ENCODE data around the gene ATRNL1. TPM values are rescaled to one million over a fixed set of nuclear protein-coding genes. Genes with fewer than 3 reads are reported as not detected.

ATRNL1 gene
- total and polyA plus RNA-seq, 7 experiments from 2014 or later, result 0.46 to 1.0 TPM; not detected in 5

DNA sequence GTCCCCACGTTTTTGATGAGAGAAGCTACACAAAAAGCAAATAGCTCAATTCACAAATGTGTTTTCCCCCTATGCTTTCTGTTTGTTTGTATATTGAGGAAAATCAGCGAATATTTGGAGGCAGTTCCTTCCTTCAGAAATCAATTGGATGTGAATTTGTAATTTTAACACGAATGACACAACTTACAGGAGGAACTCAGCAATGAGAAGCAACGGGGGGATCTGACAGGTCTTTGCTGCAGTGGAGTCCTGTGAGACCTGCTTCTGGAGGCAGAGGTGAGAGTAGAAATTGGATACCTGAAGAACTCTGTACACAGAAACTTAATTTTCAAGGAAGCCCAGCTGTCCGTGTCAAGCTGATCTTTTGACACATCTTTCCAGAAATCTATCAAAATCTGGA is 809.4 kb downstream of the ATRNL1 start:
- DNase-seq, result no peak
- intact Hi-C loops (cut with micrococcal nuclease), result no loop called here
- Histone ChIP-seq H3K27ac (ENCODE audit: low read depth, low read length) (no peak overlapping the region), H3K4me3 (ENCODE audit: low read length) (no peak overlapping the region), H3K9me3 (ENCODE audit: control insufficient read depth in 2 of 3, low read length in 3 of 3) (no peaks in the 10 kb centered on the region), H3K36me3 (ENCODE audit: control insufficient read depth in 2 of 3, insufficient read depth in 3 of 3, low read length in 3 of 3) (no peaks in the 10 kb centered on the region), H3K4me1 (ENCODE audit: control insufficient read depth in 2 of 2, insufficient read depth in 2 of 2, low read length in 2 of 2) (no peaks in the 10 kb centered on the region), H3K27me3 (ENCODE audit: control insufficient read depth in 2 of 2, insufficient read depth in 2 of 2, low read length in 2 of 2) (no peaks in the 10 kb centered on the region)
- POLR2A ChIA-PET, result no interaction called here
- Mint-ChIP-seq H3K9me3 (peaks cover 0 to 2% (median 0%) of the 10 kb centered on the region in 11 donors), H3K27ac (no peak overlapping the region), H3K36me3 (no peaks in the 10 kb centered on the region), H3K27me3 (no peaks in the 10 kb centered on the region), H3K4me3 (no peak overlapping the region), H3K4me1 (no peaks in the 10 kb centered on the region)
- CTCF ChIA-PET, result no interaction called here
- no peak for ATAC-seq

DNA sequence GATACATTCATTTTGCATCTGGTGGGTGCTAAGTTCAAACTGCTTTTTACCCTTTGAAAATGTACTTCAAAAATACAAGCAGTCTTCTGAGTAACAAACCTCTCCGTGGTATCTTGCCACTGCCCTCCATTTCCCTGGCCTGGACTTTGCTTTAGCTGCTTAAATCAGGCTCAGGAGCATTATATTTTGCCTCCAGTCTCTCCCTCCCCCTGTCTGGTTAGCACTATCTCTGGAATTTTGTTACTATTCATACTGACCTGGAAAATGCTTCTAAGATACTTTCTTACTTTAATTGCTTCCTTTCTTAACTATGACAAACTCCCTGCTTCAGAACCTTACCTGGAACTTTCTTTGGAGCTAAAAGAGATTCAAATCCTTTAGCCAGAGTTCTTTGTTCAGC is 810.0 kb downstream of the ATRNL1 start:
- CTCF ChIA-PET, result no interaction called here

DNA sequence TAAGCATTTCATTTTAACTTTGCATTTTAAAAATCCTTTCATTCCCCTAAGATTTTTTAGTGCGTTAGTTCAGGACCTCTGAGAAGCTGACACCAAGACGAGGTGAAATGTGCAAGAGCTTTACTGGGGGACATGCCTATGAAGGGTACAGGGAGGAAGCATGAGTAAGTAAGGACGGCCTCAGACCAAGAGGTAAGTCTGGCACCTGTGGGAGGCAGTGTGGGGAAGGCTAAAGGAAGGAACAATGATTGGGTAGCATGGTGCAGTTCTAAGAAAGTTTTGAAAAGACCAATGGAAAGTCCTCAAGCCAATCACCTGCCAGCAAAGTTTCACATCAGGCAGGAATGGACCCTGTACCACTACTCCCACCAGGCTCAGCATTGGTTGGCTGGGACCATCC is 810.7 kb downstream of the ATRNL1 start:
- Mint-ChIP-seq H3K27ac (no peak overlapping the region), H3K4me3 (no peak overlapping the region), H3K4me1 (no peaks in the 10 kb centered on the region), H3K9me3 (peaks cover 0 to 2% (median 0%) of the 10 kb centered on the region in 11 donors), H3K36me3 (no peaks in the 10 kb centered on the region), H3K27me3 (no peaks in the 10 kb centered on the region)
- H3K4me3 ChIP-seq (ENCODE audit: low read length), result no peak overlapping the region
- H3K27ac ChIP-seq (ENCODE audit: low read depth, low read length), result no peak overlapping the region
- H3K4me1 ChIP-seq (ENCODE audit: control insufficient read depth in 2 of 2, insufficient read depth in 2 of 2, low read length in 2 of 2), result no peaks in the 10 kb centered on the region
- H3K27me3 ChIP-seq (ENCODE audit: control insufficient read depth in 2 of 2, insufficient read depth in 2 of 2, low read length in 2 of 2), result no peaks in the 10 kb centered on the region
- CTCF ChIA-PET, result no interaction called here
- H3K36me3 ChIP-seq (ENCODE audit: control insufficient read depth in 2 of 3, insufficient read depth in 3 of 3, low read length in 3 of 3), result no peaks in the 10 kb centered on the region
- no peaks in the 10 kb centered on the region for H3K9me3 ChIP-seq (ENCODE audit: control insufficient read depth in 2 of 3, low read length in 3 of 3)
- POLR2A ChIA-PET, result no interaction called here
- no peak for ATAC-seq
- intact Hi-C loops (cut with micrococcal nuclease), result no loop called here
- DNase-seq, result no peak

More for the DNA sequence above, 810.0 kb downstream of the ATRNL1 start:
- H3K27ac Mint-ChIP-seq, result no peak overlapping the region
- H3K4me1 ChIP-seq (ENCODE audit: control insufficient read depth in 2 of 2, insufficient read depth in 2 of 2, low read length in 2 of 2), result no peaks in the 10 kb centered on the region
- intact Hi-C loops (cut with micrococcal nuclease), result no loop called here
- DNase-seq (no peak), ATAC-seq (no peak)
- H3K36me3 Mint-ChIP-seq, result no peaks in the 10 kb centered on the region
- H3K4me3 ChIP-seq (ENCODE audit: low read length), result no peak overlapping the region
- H3K9me3 Mint-ChIP-seq, result peaks cover 0 to 2% (median 0%) of the 10 kb centered on the region in 11 donors
- POLR2A ChIA-PET, result no interaction called here
- H3K27me3 ChIP-seq (ENCODE audit: control insufficient read depth in 2 of 2, insufficient read depth in 2 of 2, low read length in 2 of 2), result no peaks in the 10 kb centered on the region
- H3K36me3 ChIP-seq (ENCODE audit: control insufficient read depth in 2 of 3, insufficient read depth in 3 of 3, low read length in 3 of 3), result no peaks in the 10 kb centered on the region
- H3K27me3 Mint-ChIP-seq, result no peaks in the 10 kb centered on the region
- H3K27ac ChIP-seq (ENCODE audit: low read depth, low read length), result no peak overlapping the region
- H3K4me1 Mint-ChIP-seq, result no peaks in the 10 kb centered on the region
- no peak overlapping the region for H3K4me3 Mint-ChIP-seq
- no peaks in the 10 kb centered on the region for H3K9me3 ChIP-seq (ENCODE audit: control insufficient read depth in 2 of 3, low read length in 3 of 3)

DNA sequence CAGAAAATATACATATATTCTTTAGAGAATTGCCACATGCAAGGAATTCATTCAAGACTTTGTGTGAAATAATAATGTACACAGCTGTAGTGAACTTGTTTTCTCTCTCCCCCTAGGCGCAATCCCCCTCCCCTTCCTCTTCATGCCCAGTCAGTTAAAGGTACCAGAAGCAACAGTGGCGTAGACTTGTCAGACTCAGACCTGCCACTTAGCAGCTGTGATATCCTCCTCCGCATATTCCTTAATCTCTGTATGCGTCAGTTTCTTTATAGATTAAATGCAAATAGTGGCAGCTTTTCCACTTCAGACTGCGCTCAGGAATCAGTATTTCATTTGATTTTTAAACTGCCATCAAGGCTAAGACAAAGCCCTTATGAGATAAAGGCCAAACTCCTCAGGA is 815.9 kb downstream of the ATRNL1 start:
- no peak overlapping the region for H3K27ac Mint-ChIP-seq
- CTCF ChIA-PET, result no interaction called here

DNA sequence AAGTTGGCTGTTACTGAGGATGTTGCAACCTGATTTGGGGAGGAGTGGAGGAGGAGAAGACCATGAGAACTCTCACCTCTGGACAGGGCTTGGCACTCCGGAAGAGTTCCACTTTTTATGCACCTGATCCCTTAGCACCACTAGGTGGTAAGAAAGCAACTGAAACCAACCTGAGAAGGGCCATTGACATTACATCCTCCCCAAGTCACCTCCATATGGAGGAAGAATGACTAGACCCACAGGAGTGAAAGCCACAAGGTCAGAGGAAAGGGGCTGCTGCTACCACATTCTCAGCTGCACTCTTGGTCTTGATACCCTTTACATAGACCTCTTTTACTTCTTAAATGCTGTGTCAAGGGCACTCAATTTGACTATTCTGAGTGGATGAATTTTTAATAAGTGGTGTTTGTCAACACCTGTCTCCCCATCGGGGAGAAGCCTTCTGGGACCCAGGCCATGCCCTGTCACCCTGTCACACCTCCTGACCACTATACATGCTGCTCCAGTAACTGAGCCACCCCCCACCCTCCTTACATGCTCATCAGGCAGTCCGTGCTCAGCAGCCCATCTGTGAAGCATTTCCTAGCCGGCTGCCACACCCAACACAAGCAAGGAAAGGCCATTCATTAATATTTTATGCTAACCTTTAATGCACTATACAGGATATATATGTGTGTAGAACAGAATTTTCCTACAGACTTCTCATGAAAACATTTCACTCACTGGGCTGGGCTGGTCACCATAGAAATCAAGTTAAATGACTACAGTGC is 817.0 kb downstream of the ATRNL1 start:
- peaks cover 0 to 5% (median 2%) of the 10 kb centered on the region in 11 donors for H3K9me3 Mint-ChIP-seq
- H3K27ac Mint-ChIP-seq, result no peak overlapping the region
- no peaks in the 10 kb centered on the region for H3K4me1 Mint-ChIP-seq
- peaks cover 0 to 5% (median 0%) of the 10 kb centered on the region in 5 donors for H3K27me3 Mint-ChIP-seq
- no peaks in the 10 kb centered on the region for H3K36me3 ChIP-seq (ENCODE audit: control insufficient read depth in 2 of 3, insufficient read depth in 3 of 3, low read length in 3 of 3)
- no peak overlapping the region for H3K27ac ChIP-seq (ENCODE audit: low read depth, low read length)
- ChIA-PET CTCF (no interaction called here), POLR2A (no interaction called here)
- H3K4me3 ChIP-seq (ENCODE audit: low read length), result no peak overlapping the region
- DNase-seq (no peak), ATAC-seq (no peak)
- H3K4me1 ChIP-seq (ENCODE audit: control insufficient read depth in 2 of 2, insufficient read depth in 2 of 2, low read length in 2 of 2), result no peaks in the 10 kb centered on the region
- H3K27me3 ChIP-seq (ENCODE audit: control insufficient read depth in 2 of 2, insufficient read depth in 2 of 2, low read length in 2 of 2), result no peaks in the 10 kb centered on the region
- H3K4me3 Mint-ChIP-seq, result no peak overlapping the region
- H3K36me3 Mint-ChIP-seq, result no peaks in the 10 kb centered on the region
- intact Hi-C loops (cut with micrococcal nuclease), result no loop called here
- H3K9me3 ChIP-seq (ENCODE audit: control insufficient read depth in 2 of 3, low read length in 3 of 3), result no peaks in the 10 kb centered on the region

More for the DNA sequence above, 815.9 kb downstream of the ATRNL1 start:
- ATAC-seq, result no peak
- no peaks in the 10 kb centered on the region for H3K9me3 ChIP-seq (ENCODE audit: control insufficient read depth in 2 of 3, low read length in 3 of 3)
- H3K4me1 ChIP-seq (ENCODE audit: control insufficient read depth in 2 of 2, insufficient read depth in 2 of 2, low read length in 2 of 2), result no peaks in the 10 kb centered on the region
- DNase-seq, result no peak
- H3K4me3 Mint-ChIP-seq, result no peak overlapping the region
- H3K9me3 Mint-ChIP-seq, result peaks cover 0 to 3% (median 1%) of the 10 kb centered on the region in 11 donors
- intact Hi-C loops (cut with micrococcal nuclease), result no loop called here
- no peaks in the 10 kb centered on the region for H3K36me3 ChIP-seq (ENCODE audit: control insufficient read depth in 2 of 3, insufficient read depth in 3 of 3, low read length in 3 of 3)
- no peak overlapping the region for H3K4me3 ChIP-seq (ENCODE audit: low read length)
- H3K27ac ChIP-seq (ENCODE audit: low read depth, low read length), result no peak overlapping the region
- no peaks in the 10 kb centered on the region for H3K36me3 Mint-ChIP-seq
- no peaks in the 10 kb centered on the region for H3K4me1 Mint-ChIP-seq
- peaks cover 0 to 5% (median 0%) of the 10 kb centered on the region in 5 donors for H3K27me3 Mint-ChIP-seq
- no peaks in the 10 kb centered on the region for H3K27me3 ChIP-seq (ENCODE audit: control insufficient read depth in 2 of 2, insufficient read depth in 2 of 2, low read length in 2 of 2)
- POLR2A ChIA-PET, result no interaction called here

DNA sequence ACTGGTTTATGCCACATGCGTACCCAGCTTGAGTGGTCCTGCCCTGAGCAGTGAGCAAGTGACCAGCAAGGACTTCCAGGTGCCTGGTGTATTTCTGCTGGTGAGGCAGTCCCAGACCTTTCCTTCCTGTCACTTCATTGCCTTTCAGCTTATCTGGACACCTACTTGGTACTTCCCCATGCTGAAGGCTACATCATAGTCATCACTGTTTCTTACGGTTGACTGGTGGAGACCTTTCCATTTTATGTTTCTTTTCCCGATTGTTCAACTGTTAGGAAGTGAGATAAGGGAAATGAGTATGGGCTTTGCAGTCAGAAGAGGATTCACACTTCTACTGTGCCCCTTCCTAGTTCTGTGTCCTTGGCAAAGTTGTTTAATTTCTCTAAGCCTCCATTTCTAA is 821.3 kb downstream of the ATRNL1 start:
- Histone ChIP-seq H3K27me3 (ENCODE audit: control insufficient read depth in 2 of 2, insufficient read depth in 2 of 2, low read length in 2 of 2) (no peaks in the 10 kb centered on the region), H3K36me3 (ENCODE audit: control insufficient read depth in 2 of 3, insufficient read depth in 3 of 3, low read length in 3 of 3) (no peaks in the 10 kb centered on the region), H3K27ac (ENCODE audit: low read depth, low read length) (no peak overlapping the region), H3K9me3 (ENCODE audit: control insufficient read depth in 2 of 3, low read length in 3 of 3) (no peaks in the 10 kb centered on the region), H3K4me1 (ENCODE audit: control insufficient read depth in 2 of 2, insufficient read depth in 2 of 2, low read length in 2 of 2) (no peaks in the 10 kb centered on the region), H3K4me3 (ENCODE audit: low read length) (no peak overlapping the region)
- ChIA-PET CTCF (no interaction called here), POLR2A (no interaction called here)
- no peaks in the 10 kb centered on the region for H3K4me1 Mint-ChIP-seq
- ATAC-seq (no peak), DNase-seq (no peak)
- H3K27ac Mint-ChIP-seq, result no peak overlapping the region
- peaks cover 0 to under 1% (median 0%) of the 10 kb centered on the region in 5 donors for H3K27me3 Mint-ChIP-seq
- H3K9me3 Mint-ChIP-seq, result peaks cover 0 to 5% (median 3%) of the 10 kb centered on the region in 11 donors
- no peak overlapping the region for H3K4me3 Mint-ChIP-seq
- intact Hi-C loops (cut with micrococcal nuclease), result no loop called here
- H3K36me3 Mint-ChIP-seq, result no peaks in the 10 kb centered on the region

DNA sequence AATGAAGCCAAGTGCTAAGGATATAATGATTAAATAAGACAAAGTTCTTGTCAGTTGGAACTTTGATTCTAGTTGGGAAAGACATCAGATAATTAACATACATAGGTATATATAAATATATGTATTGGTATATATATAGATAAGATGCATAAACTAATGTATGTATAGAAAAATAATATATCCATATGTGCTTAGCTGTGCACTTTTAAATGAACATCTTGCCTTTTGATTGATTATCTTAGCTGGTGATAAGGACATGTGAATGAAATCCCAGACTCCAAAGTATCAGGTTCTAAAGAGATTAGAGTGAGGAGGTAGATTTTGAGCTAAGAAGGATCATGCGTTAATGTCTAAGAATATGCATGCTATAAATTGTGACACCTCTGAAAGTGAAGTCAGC is 822.3 kb downstream of the ATRNL1 start:
- Mint-ChIP-seq H3K4me1 (no peaks in the 10 kb centered on the region), H3K36me3 (no peaks in the 10 kb centered on the region), H3K4me3 (no peak overlapping the region), H3K27ac (no peak overlapping the region), H3K9me3 (peaks cover 0 to 7% (median 3%) of the 10 kb centered on the region in 11 donors), H3K27me3 (no peaks in the 10 kb centered on the region)
- Histone ChIP-seq H3K27me3 (ENCODE audit: control insufficient read depth in 2 of 2, insufficient read depth in 2 of 2, low read length in 2 of 2) (no peaks in the 10 kb centered on the region), H3K36me3 (ENCODE audit: control insufficient read depth in 2 of 3, insufficient read depth in 3 of 3, low read length in 3 of 3) (no peaks in the 10 kb centered on the region), H3K27ac (ENCODE audit: low read depth, low read length) (no peak overlapping the region), H3K4me1 (ENCODE audit: control insufficient read depth in 2 of 2, insufficient read depth in 2 of 2, low read length in 2 of 2) (no peaks in the 10 kb centered on the region), H3K4me3 (ENCODE audit: low read length) (no peak overlapping the region), H3K9me3 (ENCODE audit: control insufficient read depth in 2 of 3, low read length in 3 of 3) (no peaks in the 10 kb centered on the region)
- DNase-seq (no peak), ATAC-seq (no peak)
- intact Hi-C loops (cut with micrococcal nuclease), result no loop called here
- CTCF ChIA-PET, result no interaction called here
- POLR2A ChIA-PET, result no interaction called here
